Upper lobe of right lung (tissue), 1 donor: ENCODE data around the gene TRMT1. TPM values are rescaled to one million over a fixed set of nuclear protein-coding genes. Genes with fewer than 3 reads are reported as not detected.

Experiments used
- ATAC-seq: fragments of 200-7000 bp; cut with Tn5 transposase; one replicate; pipeline ENCODE4 v1.9.1; 2020; ENCODE audit warnings: mild to moderate bottlenecking, moderate library complexity
- DNase-seq: peaks from one replicate; pipeline ENCODE4 v3.0.0-alpha.2; 2020
- H3K27ac ChIP-seq: fragments of 200-600 bp; one replicate; pipeline ENCODE4 v1.8.0; 2022
- H3K27me3 ChIP-seq: fragments of 200-600 bp; one replicate; pipeline ENCODE4 v1.8.0; 2022; ENCODE audit warnings: mild to moderate bottlenecking
- H3K36me3 ChIP-seq: fragments of 200-600 bp; one replicate; pipeline ENCODE4 v1.8.0; 2022
- H3K4me1 ChIP-seq: fragments of 200-600 bp; one replicate; pipeline ENCODE4 v1.8.0; 2022
- H3K4me3 ChIP-seq: fragments of 200-600 bp; one replicate; pipeline ENCODE4 v1.8.0; 2022; ENCODE audit warnings: mild to moderate bottlenecking
- H3K9me3 ChIP-seq: fragments of 200-600 bp; one replicate; pipeline ENCODE4 v1.8.0; 2022
- CTCF ChIP-seq: fragments of 200-600 bp; IDR thresholded peaks from one replicate; pipeline ENCODE4 v1.8.0; 2022; ENCODE audit warnings: antibody characterized with exemption
- intact Hi-C: fragments of 100-400 bp; cut with DNase I; formaldehyde crosslinking; loops from one replicate; pipeline ENCODE4 v1.11.0; 2022
- total RNA-seq: library from RNA; stranded (reverse); fragmentation: NEBNext Ultra II Directional; extraction: Animal tissue kit (Norgen Biotek cat#: 25700); gene quantifications from one replicate; pipeline ENCODE4 v1.2.1, GENCODE V29; 2021
- donor health status: DM: no; HTN: yes; CAD: no; lungs with severe emphysema.

The TRMT1 gene
- total RNA-seq, 1 donor from 2014 or later, result 33.7 TPM

GRCh38 chr19:13139633-13140311 lies 23.2 kb upstream of the TRMT1 start:
- Histone ChIP-seq H3K27ac (no peak overlapping the region), H3K9me3 (no peaks in the 10 kb centered on the region), H3K4me3 (no peak overlapping the region), H3K36me3 (peaks cover 45% of the 10 kb centered on the region), H3K4me1 (no peaks in the 10 kb centered on the region), H3K27me3 (no peaks in the 10 kb centered on the region)
- TF ChIP-seq CTCF, result no peak
- intact Hi-C loops, result no loop called here
- ATAC-seq (no peak), DNase-seq (no peak)

GRCh38 chr19:13138916-13139198 lies 22.3 kb upstream of the TRMT1 start:
- Histone ChIP-seq H3K9me3 (no peaks in the 10 kb centered on the region), H3K27ac (no peak overlapping the region), H3K27me3 (no peaks in the 10 kb centered on the region), H3K4me3 (no peak overlapping the region), H3K4me1 (no peaks in the 10 kb centered on the region), H3K36me3 (peaks cover 36% of the 10 kb centered on the region)
- intact Hi-C loops, result no loop called here
- ATAC-seq (no peak), DNase-seq (no peak)
- TF ChIP-seq CTCF, result no peak

GRCh38 chr19:13138171-13138915 lies 21.8 kb upstream of the TRMT1 start:
- DNase-seq (no peak), ATAC-seq (no peak)
- Histone ChIP-seq H3K36me3 (peaks cover 34% of the 10 kb centered on the region), H3K27me3 (no peaks in the 10 kb centered on the region), H3K4me3 (no peak overlapping the region), H3K9me3 (no peaks in the 10 kb centered on the region), H3K4me1 (peaks cover under 1% of the 10 kb centered on the region), H3K27ac (no peak overlapping the region)
- no peak for TF ChIP-seq CTCF
- intact Hi-C loops, result no loop called here

- Histone ChIP-seq H3K27ac (no peak overlapping the region), H3K9me3 (no peaks in the 10 kb centered on the region), H3K27me3 (no peaks in the 10 kb centered on the region), H3K4me3 (no peak overlapping the region), H3K36me3 (peaks cover 34% of the 10 kb centered on the region), H3K4me1 (peaks cover 5% of the 10 kb centered on the region)
- no peak for TF ChIP-seq CTCF
- intact Hi-C loops, result no loop called here
- no peak for DNase-seq
- no peak for ATAC-seq
Observed at GRCh38 chr19:13137290-13137794, 20.8 kb upstream of the TRMT1 start.

GRCh38 chr19:13135068-13136062 lies 18.8 kb upstream of the TRMT1 start:
- Histone ChIP-seq H3K4me1 (peaks cover 5% of the 10 kb centered on the region), H3K9me3 (no peaks in the 10 kb centered on the region), H3K27ac (peak overlapping the region; percentile 24), H3K4me3 (no peak overlapping the region), H3K36me3 (peaks cover 34% of the 10 kb centered on the region), H3K27me3 (no peaks in the 10 kb centered on the region)
- intact Hi-C loops, result no loop called here
- ATAC-seq (no peak), DNase-seq (no peak)
- TF ChIP-seq CTCF, result no peak
